Uterus (tissue), 4 donors: Measurements from ENCODE around the gene ACOX2. TPM values are rescaled to one million over a fixed set of nuclear protein-coding genes. Genes with fewer than 3 reads are reported as not detected.

Experiments
- DNase-seq, 2 donors: peaks; one replicate each; pipeline ENCODE4 v3.0.0-alpha.2; 2019 to 2020
- H3K27ac ChIP-seq, 2 donors: fragments of 200-600 bp; sonication (generic); 1 replicate in 1 of 2; 2 replicates in 1 of 2; pipeline ENCODE4 v1.5.1; 2016 to 2018
- H3K27me3 ChIP-seq, 2 donors: fragments of 200-600 bp; sonication (generic); one replicate each; pipeline ENCODE4 v1.5.1; 2018 to 2019; ENCODE audit warnings: control low read depth in 1 of 2
- H3K36me3 ChIP-seq, 2 donors: fragments of 200-600 bp; sonication (generic); one replicate each; pipeline ENCODE4 v1.5.1; 2019; ENCODE audit warnings: control low read depth in 1 of 2
- H3K4me1 ChIP-seq, 2 donors: fragments of 200-600 bp; sonication (generic); one replicate each; pipeline ENCODE4 v1.5.1; 2018 to 2019; ENCODE audit warnings: control low read depth in 1 of 2
- H3K4me3 ChIP-seq, 2 donors: fragments of 200-600 bp; sonication (generic); 1 replicate in 1 of 2; 2 replicates in 1 of 2; pipeline ENCODE4 v1.5.1; 2018 to 2019; ENCODE audit warnings: mild to moderate bottlenecking in 1 of 2
- H3K9me3 ChIP-seq, 2 donors: fragments of 200-600 bp; sonication (generic); one replicate each; pipeline ENCODE4 v1.5.1; 2019; ENCODE audit warnings: control low read depth in 1 of 2
- POLR2A ChIP-seq, 2 donors: fragments of 450-650 bp; IDR thresholded peaks; one replicate each; pipeline ENCODE4 v1.6.1; 2016; ENCODE audit warnings: antibody characterized with exemption in 2 of 2, mild to moderate bottlenecking in 1 of 2, moderate library complexity in 1 of 2
- intact Hi-C: fragments of 100-400 bp; cut with DNase I; formaldehyde crosslinking; loops from one replicate; pipeline ENCODE4 v1.15.1; 2023; ENCODE audit warnings: low total_unique reads
- total RNA-seq, 4 donors: library from RNA; depleted of rRNA in 3 of 4; stranded (reverse); fragments of >200 nt in 3 of 4; gene quantifications; one replicate each; pipeline versions ENCODE4 v1.1.0 to v1.2.4, GENCODE V29; 2014 to 2023
- TF ChIP-seq, protein P1 (sequence below), 4 experiments: fragments of 200-600 bp in 2 of 4; fragments of 450-650 bp in 2 of 4; sonication (generic) in 2 of 4; IDR thresholded peaks; one replicate each; pipeline ENCODE4 v1.5.1; 2016 to 2019; ENCODE audit warnings: antibody characterized with exemption in 4 of 4, mild to moderate bottlenecking in 2 of 4, moderate library complexity in 1 of 4
- donor health status: DM: yes; HTN: yes; CAD: no.

The ACOX2 gene
- total RNA-seq, result 10 to 100 TPM; 10.3 to 33.7 (median 23.6) TPM

DNA sequence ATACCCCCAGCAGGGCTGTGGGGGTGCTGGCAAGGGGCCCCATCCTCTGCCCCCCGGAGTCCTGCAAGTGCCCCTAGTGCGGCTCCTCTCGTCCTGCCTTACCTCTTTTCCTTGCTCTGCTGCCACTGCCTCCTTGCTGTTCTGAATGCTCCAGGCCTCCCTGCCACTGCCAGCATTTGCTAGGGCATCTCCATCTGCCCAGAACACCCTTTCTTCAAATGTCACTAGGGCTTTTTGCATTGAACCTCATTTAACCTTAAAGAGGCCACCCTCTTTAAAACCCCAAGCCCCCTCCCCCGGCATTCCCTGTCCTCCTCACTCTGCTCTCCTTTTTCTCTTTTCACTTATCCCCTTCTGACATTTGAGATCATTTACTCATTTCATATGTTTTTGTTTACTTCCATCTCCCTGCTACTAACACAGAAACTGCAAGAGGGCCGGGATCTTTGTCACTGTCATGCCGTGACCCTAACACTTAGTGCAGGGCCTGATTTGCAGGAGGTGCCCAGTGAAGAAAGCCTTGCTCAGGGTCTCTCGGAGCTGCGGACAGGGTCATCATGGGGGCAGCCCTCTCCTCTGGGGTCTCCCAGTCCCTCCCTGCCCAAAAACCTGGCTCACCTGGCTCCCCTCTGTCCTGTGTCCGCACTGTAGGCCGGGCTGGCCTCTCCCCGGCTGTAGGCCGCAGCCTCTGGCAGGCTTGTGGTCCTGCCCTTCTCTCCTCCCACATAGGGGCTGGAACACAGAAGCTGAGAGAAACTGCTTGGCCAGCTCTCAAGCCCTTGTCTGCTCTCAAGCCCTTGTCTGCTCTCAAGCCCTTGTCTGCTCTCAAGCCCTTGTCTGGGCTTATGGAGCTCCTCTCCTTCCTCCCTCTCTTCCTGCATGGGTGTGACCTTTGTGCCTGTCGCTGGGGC lies at the start of gene ACOX2:
Gene ACOX2, minus strand, starts transcription at position 690 of the 911 bp plus-strand sequence. CDS start 2,084 bp downstream, outside the sequence.
- H3K4me3 ChIP-seq, result peak within 1 kb of the TSS; percentile 31 to 35
- no peaks in the 10 kb centered on the region for H3K27me3 ChIP-seq
- peak; percentile 79 to 80 for DNase-seq
- H3K36me3 ChIP-seq, result no peaks in the 10 kb centered on the region
- H3K9me3 ChIP-seq, result no peaks in the 10 kb centered on the region
- H3K4me1 ChIP-seq, result peaks cover 0 to 10% of the 10 kb centered on the region in 2 donors
- H3K27ac ChIP-seq, result peak within 1 kb of the TSS; percentile 80 to 92
- intact Hi-C loops, result no loop called here
- peak in 1 of 2 donors; percentile 25 for TF ChIP-seq POLR2A (IDR thresholded peaks at IDR 0.05)
- TF ChIP-seq, protein P1, sequence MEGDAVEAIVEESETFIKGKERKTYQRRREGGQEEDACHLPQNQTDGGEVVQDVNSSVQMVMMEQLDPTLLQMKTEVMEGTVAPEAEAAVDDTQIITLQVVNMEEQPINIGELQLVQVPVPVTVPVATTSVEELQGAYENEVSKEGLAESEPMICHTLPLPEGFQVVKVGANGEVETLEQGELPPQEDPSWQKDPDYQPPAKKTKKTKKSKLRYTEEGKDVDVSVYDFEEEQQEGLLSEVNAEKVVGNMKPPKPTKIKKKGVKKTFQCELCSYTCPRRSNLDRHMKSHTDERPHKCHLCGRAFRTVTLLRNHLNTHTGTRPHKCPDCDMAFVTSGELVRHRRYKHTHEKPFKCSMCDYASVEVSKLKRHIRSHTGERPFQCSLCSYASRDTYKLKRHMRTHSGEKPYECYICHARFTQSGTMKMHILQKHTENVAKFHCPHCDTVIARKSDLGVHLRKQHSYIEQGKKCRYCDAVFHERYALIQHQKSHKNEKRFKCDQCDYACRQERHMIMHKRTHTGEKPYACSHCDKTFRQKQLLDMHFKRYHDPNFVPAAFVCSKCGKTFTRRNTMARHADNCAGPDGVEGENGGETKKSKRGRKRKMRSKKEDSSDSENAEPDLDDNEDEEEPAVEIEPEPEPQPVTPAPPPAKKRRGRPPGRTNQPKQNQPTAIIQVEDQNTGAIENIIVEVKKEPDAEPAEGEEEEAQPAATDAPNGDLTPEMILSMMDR (IDR thresholded peaks at IDR 0.05), result no peak

- no peak for TF ChIP-seq POLR2A (IDR thresholded peaks at IDR 0.05)
- TF ChIP-seq, protein P1 (IDR thresholded peaks at IDR 0.05), result no peak
- Histone ChIP-seq H3K9me3 (no peaks in the 10 kb centered on the region), H3K27ac (no peak overlapping the region), H3K27me3 (peaks cover 4 to 6% of the 10 kb centered on the region in 2 donors), H3K4me3 (peak overlapping the region in 1 of 2 donors; percentile 49), H3K4me1 (peaks cover 0 to 8% of the 10 kb centered on the region in 2 donors), H3K36me3 (no peaks in the 10 kb centered on the region)
- DNase-seq, result no peak
- intact Hi-C loops, result no loop called here
These were observed 49.0 kb upstream of the ACOX2 start for GRCh38 chr3:58585994-58586393.

DNA sequence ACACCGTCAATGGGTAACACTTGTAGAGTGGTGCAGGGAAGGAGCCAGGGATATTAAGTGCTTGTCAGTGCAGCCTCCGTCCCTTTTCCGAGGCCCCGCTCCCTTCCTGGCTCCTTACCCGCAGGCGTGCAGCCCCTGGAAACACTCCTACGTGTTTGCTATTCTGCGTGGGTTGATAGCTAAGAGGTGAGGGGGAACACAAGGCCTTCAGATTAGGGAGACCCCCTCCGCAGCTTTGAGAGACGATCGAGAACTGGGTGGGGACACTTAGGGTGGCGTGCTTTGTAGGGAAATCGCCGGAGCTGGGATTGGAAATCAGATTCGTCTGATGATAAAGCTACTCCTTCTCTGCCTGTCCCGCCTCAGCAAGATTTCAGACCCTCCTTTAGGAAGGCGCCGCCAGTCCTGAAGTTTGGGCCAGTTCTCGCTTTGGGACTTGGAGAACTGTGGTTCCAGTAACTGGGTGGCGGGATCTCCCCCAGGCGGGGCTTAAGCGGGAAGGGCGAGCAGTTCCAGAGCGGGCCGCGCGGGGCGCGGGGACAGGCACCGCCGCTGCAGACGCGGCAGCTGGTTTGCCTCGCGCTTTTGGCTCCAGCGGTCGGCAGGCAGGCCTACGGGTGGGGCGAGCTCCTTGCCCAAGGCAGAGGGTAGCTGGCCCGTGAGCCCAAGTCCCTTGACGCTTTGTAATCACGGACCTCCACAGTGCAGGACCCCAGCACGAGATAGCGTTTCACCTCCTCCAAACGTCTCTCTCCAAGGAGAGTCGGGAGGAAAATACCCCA lies 48.2 kb upstream of the ACOX2 start:
- no peaks in the 10 kb centered on the region for H3K36me3 ChIP-seq
- H3K4me1 ChIP-seq, result peaks cover 0 to 8% of the 10 kb centered on the region in 2 donors
- TF ChIP-seq, protein P1 (IDR thresholded peaks at IDR 0.05), result peak; percentile 59 to 91 (median 85)
- TF ChIP-seq POLR2A (IDR thresholded peaks at IDR 0.05), result no peak
- H3K9me3 ChIP-seq, result no peaks in the 10 kb centered on the region
- peaks cover 4 to 6% of the 10 kb centered on the region in 2 donors for H3K27me3 ChIP-seq
- peak overlapping the region; percentile 49 to 51 for H3K4me3 ChIP-seq
- peak overlapping the region; percentile 77 to 80 for H3K27ac ChIP-seq
- intact Hi-C loops, result no loop called here
- peak; percentile 79 to 80 for DNase-seq

DNA sequence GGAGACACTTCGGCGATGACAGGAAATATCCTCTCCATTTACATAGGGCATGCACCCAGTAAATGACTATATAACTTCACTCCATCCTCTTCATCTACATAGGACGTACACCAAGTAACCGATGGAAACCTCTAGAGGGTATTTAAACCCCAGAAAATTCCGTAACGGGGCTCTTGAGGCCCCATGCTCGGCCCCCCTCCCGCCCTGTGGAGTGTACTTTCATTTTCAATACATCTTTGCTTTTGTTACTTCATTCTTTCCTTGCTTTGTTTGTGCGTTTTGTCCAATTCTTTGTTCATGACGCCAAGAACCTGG lies 47.7 kb upstream of the ACOX2 start:
- Histone ChIP-seq H3K27me3 (peaks cover 4 to 6% of the 10 kb centered on the region in 2 donors), H3K4me3 (peak overlapping the region; percentile 49 to 51), H3K4me1 (peaks cover 0 to 8% of the 10 kb centered on the region in 2 donors), H3K36me3 (no peaks in the 10 kb centered on the region), H3K9me3 (no peaks in the 10 kb centered on the region), H3K27ac (peak overlapping the region; percentile 77 to 80)
- no peak for DNase-seq
- intact Hi-C loops, result no loop called here
- TF ChIP-seq, protein P1 (IDR thresholded peaks at IDR 0.05), result no peak
- TF ChIP-seq POLR2A (IDR thresholded peaks at IDR 0.05), result no peak
